Loucy (cell line): ENCODE results near the gene PTPRN2.

Experiments used
- H2AFZ ChIP-seq: fragments of 200-600 bp; sonication (generic); 2 replicates; pipeline ENCODE4 v1.6.0; 2016; ENCODE audit warnings: antibody characterized with exemption, mild to moderate bottlenecking, low read length, moderate library complexity
- H3F3A ChIP-seq: fragments of 200-600 bp; 2 replicates; pipeline ENCODE4 v1.6.0; 2016; ENCODE audit warnings: antibody characterized with exemption, low read depth, mild to moderate bottlenecking
- H3K27me3 ChIP-seq: fragments of 200-600 bp; sonication (generic); 2 replicates; pipeline ENCODE4 v1.6.1; 2014; ENCODE audit warnings: low read length, mild to moderate bottlenecking; ENCODE audit not compliant: insufficient read depth, poor library complexity, severe bottlenecking
- H3K36me3 ChIP-seq: fragments of 200-600 bp; sonication (generic); 2 replicates; pipeline ENCODE4 v1.6.1; 2016; ENCODE audit warnings: low read length; ENCODE audit not compliant: insufficient read depth
- H3K4me1 ChIP-seq: fragments of 200-600 bp; sonication (generic); 2 replicates; pipeline ENCODE4 v1.5.1; 2014; ENCODE audit warnings: low read length, mild to moderate bottlenecking; ENCODE audit not compliant: insufficient read depth, poor library complexity, severe bottlenecking
- H3K4me2 ChIP-seq: fragments of 200-600 bp; sonication (generic); 2 replicates; pipeline ENCODE4 v1.6.0; 2014; ENCODE audit warnings: antibody characterized with exemption, low read length, low read depth, mild to moderate bottlenecking; ENCODE audit not compliant: poor library complexity, severe bottlenecking
- H3K4me3 ChIP-seq: fragments of 200-600 bp; sonication (generic); 2 replicates; pipeline ENCODE4 v1.5.1; 2014; ENCODE audit warnings: low read length, mild to moderate bottlenecking, mixed read lengths; ENCODE audit not compliant: poor library complexity, severe bottlenecking
- H3K79me2 ChIP-seq: fragments of 200-600 bp; sonication (generic); 2 replicates; pipeline ENCODE4 v1.6.1; 2014; ENCODE audit warnings: low read length; ENCODE audit not compliant: insufficient read depth
- H3K9ac ChIP-seq: fragments of 200-600 bp; sonication (generic); 2 replicates; pipeline ENCODE4 v1.6.0; 2014; ENCODE audit warnings: mild to moderate bottlenecking, low read depth, low read length, moderate library complexity; ENCODE audit not compliant: poor library complexity, severe bottlenecking
- H3K9me2 ChIP-seq: fragments of 200-600 bp; sonication (generic); replicated peaks from 2 replicates; pipeline ENCODE4 v1.6.1; 2016; ENCODE audit warnings: low read depth, low read length, mixed read lengths
- H3K9me3 ChIP-seq: fragments of 200-600 bp; sonication (generic); 2 replicates; pipeline ENCODE4 v1.6.1; 2014; ENCODE audit warnings: mild to moderate bottlenecking, antibody characterized with exemption, low read length, low read depth; ENCODE audit not compliant: insufficient read depth
- H4K20me1 ChIP-seq: fragments of 200-600 bp; sonication (generic); 2 replicates; pipeline ENCODE4 v1.6.0; 2014; ENCODE audit warnings: antibody characterized with exemption, low read length, mild to moderate bottlenecking; ENCODE audit not compliant: insufficient read depth, poor library complexity, severe bottlenecking
- EZH2phosphoT487 ChIP-seq: fragments of 200-600 bp; IDR thresholded peaks from 2 replicates; pipeline ENCODE4 v1.6.1; 2018; ENCODE audit warnings: antibody characterized with exemption, mild to moderate bottlenecking, moderate library complexity, borderline replicate concordance
- TF ChIP-seq, protein P1 (sequence below): fragments of 200-600 bp; sonication (generic); conservative IDR thresholded peaks from 2 replicates; pipeline ENCODE4 v1.5.1; 2014; ENCODE audit warnings: mild to moderate bottlenecking, antibody characterized with exemption, low read length

PTPRN2 gene

DNA sequence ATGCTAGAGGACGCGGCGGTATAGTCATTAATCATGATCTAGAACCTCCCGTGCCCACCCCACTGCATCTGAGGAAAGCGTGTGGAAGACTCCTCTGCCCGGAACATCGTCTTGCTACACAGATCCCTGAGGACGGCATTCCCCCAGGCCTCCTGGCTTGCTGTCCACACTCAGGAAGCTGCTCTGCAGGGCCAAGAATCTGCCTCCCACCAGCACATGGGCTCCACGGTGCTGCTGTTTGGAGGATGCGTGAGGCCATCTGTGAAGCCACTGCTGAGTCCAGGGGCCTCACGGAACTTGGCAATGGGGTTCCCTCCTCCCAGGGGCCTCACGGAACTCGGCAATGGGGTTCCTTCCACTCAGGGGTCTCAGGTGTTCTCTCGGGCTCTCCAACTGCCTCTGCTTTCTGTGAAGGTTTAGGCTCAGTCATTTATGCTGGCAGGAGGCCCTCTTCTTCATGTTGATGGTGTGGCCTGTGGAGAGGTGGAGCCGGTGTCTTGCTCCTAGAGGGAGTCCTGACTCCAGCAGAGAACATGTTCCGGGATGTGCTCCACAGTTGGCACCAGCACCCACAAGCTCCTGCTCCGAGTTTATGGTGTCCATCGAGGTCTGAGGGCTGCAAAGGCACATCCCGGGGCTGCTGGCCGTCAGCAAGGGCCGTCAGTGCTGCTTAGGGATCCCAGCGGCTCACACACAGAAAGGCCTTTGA is 977.5 kb downstream of the PTPRN2 start:
- no peak for TF ChIP-seq EZH2phosphoT487
- TF ChIP-seq, protein P1, sequence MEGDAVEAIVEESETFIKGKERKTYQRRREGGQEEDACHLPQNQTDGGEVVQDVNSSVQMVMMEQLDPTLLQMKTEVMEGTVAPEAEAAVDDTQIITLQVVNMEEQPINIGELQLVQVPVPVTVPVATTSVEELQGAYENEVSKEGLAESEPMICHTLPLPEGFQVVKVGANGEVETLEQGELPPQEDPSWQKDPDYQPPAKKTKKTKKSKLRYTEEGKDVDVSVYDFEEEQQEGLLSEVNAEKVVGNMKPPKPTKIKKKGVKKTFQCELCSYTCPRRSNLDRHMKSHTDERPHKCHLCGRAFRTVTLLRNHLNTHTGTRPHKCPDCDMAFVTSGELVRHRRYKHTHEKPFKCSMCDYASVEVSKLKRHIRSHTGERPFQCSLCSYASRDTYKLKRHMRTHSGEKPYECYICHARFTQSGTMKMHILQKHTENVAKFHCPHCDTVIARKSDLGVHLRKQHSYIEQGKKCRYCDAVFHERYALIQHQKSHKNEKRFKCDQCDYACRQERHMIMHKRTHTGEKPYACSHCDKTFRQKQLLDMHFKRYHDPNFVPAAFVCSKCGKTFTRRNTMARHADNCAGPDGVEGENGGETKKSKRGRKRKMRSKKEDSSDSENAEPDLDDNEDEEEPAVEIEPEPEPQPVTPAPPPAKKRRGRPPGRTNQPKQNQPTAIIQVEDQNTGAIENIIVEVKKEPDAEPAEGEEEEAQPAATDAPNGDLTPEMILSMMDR = no peak
- Histone ChIP-seq H3K79me2 (no peaks in the 10 kb centered on the region), H3F3A (no peaks in the 10 kb centered on the region), H3K9ac (no peak overlapping the region), H3K36me3 (no peaks in the 10 kb centered on the region), H4K20me1 (no peaks in the 10 kb centered on the region), H3K27me3 (no peaks in the 10 kb centered on the region), H3K4me3 (no peak overlapping the region), H3K4me1 (no peaks in the 10 kb centered on the region), H3K4me2 (no peak overlapping the region), H2AFZ (no peak overlapping the region), H3K9me3 (no peaks in the 10 kb centered on the region; the same call in 1 of the 2 replicates), H3K9me2 (no peaks in the 10 kb centered on the region)

DNA sequence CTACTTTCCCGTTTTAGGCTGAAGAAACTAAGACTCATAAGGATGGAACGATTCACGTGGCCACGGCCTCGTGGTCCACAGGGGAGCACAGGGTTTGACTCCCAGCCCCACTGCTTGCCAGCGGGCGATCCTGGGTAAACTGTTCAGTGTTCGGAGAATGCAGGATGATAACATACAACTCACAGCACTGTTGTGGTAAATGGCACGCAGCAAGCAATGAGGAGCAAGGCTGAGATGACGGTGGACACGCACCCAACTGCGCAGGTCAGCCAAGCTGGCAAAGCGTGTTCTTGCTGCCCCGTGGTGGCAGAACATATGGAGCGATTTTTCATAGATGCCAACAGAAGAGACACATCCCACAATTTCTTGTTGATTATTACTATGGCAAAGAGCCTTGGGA is 978.1 kb downstream of the PTPRN2 start:
- H3K4me3 ChIP-seq = no peak overlapping the region

DNA sequence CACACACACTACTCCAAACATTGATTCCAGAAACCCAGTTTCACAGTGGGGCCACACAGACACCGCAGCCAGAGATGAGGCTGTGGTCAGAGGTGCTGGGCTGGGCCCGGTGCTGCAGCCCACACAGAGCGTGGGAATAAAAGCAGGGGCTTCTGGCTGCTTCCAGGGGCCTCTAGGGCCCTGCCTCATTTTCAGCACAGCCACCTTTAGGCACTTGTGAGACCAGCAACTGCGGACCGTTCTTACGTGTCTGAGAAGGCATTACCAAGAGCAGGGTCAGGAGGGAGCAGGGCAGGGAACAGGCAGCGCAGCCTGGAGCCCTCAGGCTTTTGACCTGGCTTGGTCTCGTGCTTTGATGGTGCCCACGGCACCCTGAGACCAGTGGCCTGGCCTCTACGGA is 980.4 kb downstream of the PTPRN2 start:
- Histone ChIP-seq H3K9me3 (no peaks in the 10 kb centered on the region; the same call in 1 of the 2 replicates), H3F3A (no peaks in the 10 kb centered on the region), H3K79me2 (no peaks in the 10 kb centered on the region), H3K4me1 (no peaks in the 10 kb centered on the region), H3K9ac (no peak overlapping the region), H3K4me3 (no peak overlapping the region), H3K36me3 (no peaks in the 10 kb centered on the region), H4K20me1 (no peaks in the 10 kb centered on the region), H3K4me2 (no peak overlapping the region), H3K9me2 (no peaks in the 10 kb centered on the region), H2AFZ (no peak overlapping the region), H3K27me3 (no peaks in the 10 kb centered on the region)
- TF ChIP-seq, protein P1 = no peak
- no peak for TF ChIP-seq EZH2phosphoT487

More for the DNA sequence above, 978.1 kb downstream of the PTPRN2 start:
- no peaks in the 10 kb centered on the region for H3K36me3 ChIP-seq
- no peaks in the 10 kb centered on the region for H3K79me2 ChIP-seq
- TF ChIP-seq, protein P1 = no peak
- TF ChIP-seq EZH2phosphoT487 = no peak
- H3K4me2 ChIP-seq = no peak overlapping the region
- H3K9me3 ChIP-seq = no peaks in the 10 kb centered on the region; the same call in 1 of the 2 replicates
- no peaks in the 10 kb centered on the region for H3K27me3 ChIP-seq
- H2AFZ ChIP-seq = no peak overlapping the region
- H3F3A ChIP-seq = no peaks in the 10 kb centered on the region
- no peak overlapping the region for H3K9ac ChIP-seq
- H3K9me2 ChIP-seq = no peaks in the 10 kb centered on the region
- no peaks in the 10 kb centered on the region for H3K4me1 ChIP-seq
- no peaks in the 10 kb centered on the region for H4K20me1 ChIP-seq
